Measurements from ENCODE around the gene ESF1. TPM values are rescaled to one million over a fixed set of nuclear protein-coding genes. Genes with fewer than 3 reads are reported as not detected.
"Not testable (repeated sequence)": the region's sequence is repeated elsewhere in the genome, so short reads cannot be mapped to it uniquely, and the experiment has no call there.

The ESF1 gene
- polyA plus RNA-seq, 2 of the 4 experiments (the other 2 are of a cell fraction) = 30.5 to 34.8 TPM

GRCh38 chr20:13765868-13766416 lies 18.8 kb downstream of the ESF1 start:
- ChIA-PET POLR2A (no interaction called here), CTCF (no interaction called here)
- Histone ChIP-seq H3K27ac (no peak overlapping the region), H3K4me1 (no peaks in the 10 kb centered on the region), H3K4me3 (no peak overlapping the region), H3K9me3 (peaks cover 15% of the 10 kb centered on the region; the same call in 2 of the 3 replicates), H3K4me2 (no peak overlapping the region)
- 87% methylated on average over 1 of the region's 1 CpG for whole genome bisulfite sequencing (ENCODE audit: missing lambda C conversion rate)
- ATAC-seq (no peak), FAIRE-seq (no peak), DNase-seq (ENCODE audit: low read depth in 1 of 2, low spot score in 1 of 2) (no peak)
- no peak for TF ChIP-seq RARB (CRISPR knock-in tag; IDR thresholded peaks at IDR 0.05)
- no peak for TF ChIP-seq CHD2 (IDR thresholded peaks at IDR 0.05; ENCODE audit: low read length, partially characterized antibody)
- TF ChIP-seq SREBF2 (IDR thresholded peaks at IDR 0.05) = no peak
- no peak for TF ChIP-seq POLR2A (IDR thresholded peaks at IDR 0.05; ENCODE audit: low read length)
- no peak for TF ChIP-seq FOXS1 (CRISPR knock-in tag; IDR thresholded peaks at IDR 0.05)
- TF ChIP-seq JUNB (IDR thresholded peaks at IDR 0.05) = no peak
- TF ChIP-seq RNF2 (IDR thresholded peaks at IDR 0.05; ENCODE audit: borderline replicate concordance, low read depth) = no peak
- no peak for TF ChIP-seq RCOR1 (IDR thresholded peaks at IDR 0.05; ENCODE audit: low read depth, low read length)
- no peak for TF ChIP-seq MYC (IDR thresholded peaks at IDR 0.05; ENCODE audit: borderline replicate concordance, low read length)

GRCh38 chr20:13765299-13765698 lies 19.4 kb downstream of the ESF1 start:
- Histone ChIP-seq H3K4me1 (no peaks in the 10 kb centered on the region), H3K27ac (no peak overlapping the region), H3K4me3 (no peak overlapping the region), H3K4me2 (no peak overlapping the region), H3K9me3 (peaks cover 15% of the 10 kb centered on the region; the same call in 2 of the 3 replicates)
- no peak for FAIRE-seq
- no peak for DNase-seq (ENCODE audit: low read depth in 1 of 2, low spot score in 1 of 2)
- no peak for TF ChIP-seq FOSB (CRISPR knock-in tag; IDR thresholded peaks at IDR 0.05)
- no peak for TF ChIP-seq KDM5A (IDR thresholded peaks at IDR 0.05)
- TF ChIP-seq, protein P1, sequence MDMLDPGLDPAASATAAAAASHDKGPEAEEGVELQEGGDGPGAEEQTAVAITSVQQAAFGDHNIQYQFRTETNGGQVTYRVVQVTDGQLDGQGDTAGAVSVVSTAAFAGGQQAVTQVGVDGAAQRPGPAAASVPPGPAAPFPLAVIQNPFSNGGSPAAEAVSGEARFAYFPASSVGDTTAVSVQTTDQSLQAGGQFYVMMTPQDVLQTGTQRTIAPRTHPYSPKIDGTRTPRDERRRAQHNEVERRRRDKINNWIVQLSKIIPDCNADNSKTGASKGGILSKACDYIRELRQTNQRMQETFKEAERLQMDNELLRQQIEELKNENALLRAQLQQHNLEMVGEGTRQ (IDR thresholded peaks at IDR 0.05) = no peak
- TF ChIP-seq BCL3 (IDR thresholded peaks at IDR 0.05) = no peak
- no peak for TF ChIP-seq RAD21 (conservative IDR thresholded peaks at IDR 0.05 in 1 of 2, IDR thresholded peaks at IDR 0.05 in 1 of 2)
- no peak for TF ChIP-seq TP53 (CRISPR knock-in tag; IDR thresholded peaks at IDR 0.05)
- no peak for TF ChIP-seq KDM1A (IDR thresholded peaks at IDR 0.05; ENCODE audit: low read depth)
- TF ChIP-seq GATA3 (IDR thresholded peaks at IDR 0.05; ENCODE audit: borderline replicate concordance) = no peak
- TF ChIP-seq CEBPB (IDR thresholded peaks at IDR 0.05) = no peak
- no peak for TF ChIP-seq ZSCAN20 (CRISPR knock-in tag; IDR thresholded peaks at IDR 0.05)
- TF ChIP-seq HDAC2 (IDR thresholded peaks at IDR 0.05) = no peak
- no peak for TF ChIP-seq CTCF (IDR thresholded peaks at IDR 0.05)
- TF ChIP-seq RARB (CRISPR knock-in tag; IDR thresholded peaks at IDR 0.05) = no peak
- no peak for TF ChIP-seq MYC (IDR thresholded peaks at IDR 0.05; ENCODE audit: borderline replicate concordance, low read length)
- TF ChIP-seq E2F6 (IDR thresholded peaks at IDR 0.05; ENCODE audit: borderline replicate concordance, low read depth) = no peak
- no peak for TF ChIP-seq NPAS2 (CRISPR knock-in tag; IDR thresholded peaks at IDR 0.05; ENCODE audit: borderline replicate concordance)
- ChIA-PET POLR2A (no interaction called here), CTCF (interaction anchor here (0.6 to 2.1 kb wide), 2 partner anchors 9 to 835 kb away, joined by 5 to 7 read pairs; no protein-coding TSS in a partner anchor)
- ATAC-seq = no peak

- H3K4me2 ChIP-seq; ATAC-seq; H3K4me1 ChIP-seq; H3K4me3 ChIP-seq; FAIRE-seq; H3K27ac ChIP-seq; POLR2A ChIA-PET; CTCF ChIA-PET; DNase-seq (ENCODE audit: low read depth in 1 of 2, low spot score in 1 of 2); H3K9me3 ChIP-seq: not testable (repeated sequence)
- WGBS (ENCODE audit: missing lambda C conversion rate) = 100% methylated on average over 3 of the region's 33 CpGs
Observed at GRCh38 chr20:13760451-13760946, 24.2 kb downstream of the ESF1 start.

Measured in A549 (cell line).